OCI-LY1 (cell line): ENCODE measurements around the gene GCKR.

Experiments used
- H2AFZ ChIP-seq: fragments of 200-600 bp; sonication (generic), shearing (Covaris generic); 2 replicates; pipeline ENCODE4 v1.6.0; 2014; ENCODE audit warnings: antibody characterized with exemption, mild to moderate bottlenecking, low read length
- H3F3A ChIP-seq: fragments of 200-600 bp; sonication (generic), shearing (Covaris generic); 2 replicates; pipeline ENCODE4 v1.6.0; 2014; ENCODE audit warnings: mild to moderate bottlenecking, antibody characterized with exemption, low read length, moderate library complexity; ENCODE audit not compliant: insufficient read depth
- H3K27ac ChIP-seq: fragments of 200-600 bp; sonication (generic); 2 replicates; pipeline ENCODE4 v1.5.1; 2014; ENCODE audit warnings: low read length, mixed run types, mild to moderate bottlenecking, low read depth; ENCODE audit not compliant: poor library complexity, severe bottlenecking
- H3K27me3 ChIP-seq: fragments of 200-600 bp; sonication (generic); 2 replicates; pipeline ENCODE4 v1.6.0; 2014; ENCODE audit warnings: antibody characterized with exemption, mild to moderate bottlenecking, low read length, moderate library complexity; ENCODE audit not compliant: insufficient read depth
- H3K36me3 ChIP-seq: fragments of 200-600 bp; sonication (generic); 2 replicates; pipeline ENCODE4 v1.6.1; 2014; ENCODE audit warnings: mild to moderate bottlenecking, antibody characterized with exemption, low read length, moderate library complexity, mixed read lengths; ENCODE audit not compliant: insufficient read depth
- H3K4me1 ChIP-seq: fragments of 200-600 bp; sonication (generic); 2 replicates; pipeline ENCODE4 v1.5.1; 2014; ENCODE audit warnings: mild to moderate bottlenecking, low read length, moderate library complexity; ENCODE audit not compliant: insufficient read depth, severe bottlenecking
- H3K4me2 ChIP-seq: fragments of 200-600 bp; sonication (generic), shearing (Covaris generic); 2 replicates; pipeline ENCODE4 v1.6.1; 2014; ENCODE audit warnings: low read length
- H3K4me3 ChIP-seq: fragments of 200-600 bp; sonication (generic); 2 replicates; pipeline ENCODE4 v1.5.1; 2014; ENCODE audit warnings: low read length, low read depth, mild to moderate bottlenecking, mixed read lengths; ENCODE audit not compliant: poor library complexity, severe bottlenecking
- H3K79me2 ChIP-seq: fragments of 200-600 bp; shearing (Covaris generic); 2 replicates; pipeline ENCODE4 v1.6.1; 2016; ENCODE audit warnings: mixed run types, low read length, mixed read lengths; ENCODE audit not compliant: insufficient read depth
- H3K9ac ChIP-seq: fragments of 200-600 bp; sonication (generic), shearing (Covaris generic); 2 replicates; pipeline ENCODE4 v1.6.1; 2014; ENCODE audit warnings: mild to moderate bottlenecking, low read length, mixed read lengths
- H3K9me2 ChIP-seq: fragments of 200-600 bp; sonication (generic), shearing (Covaris generic); 2 replicates; pipeline ENCODE4 v1.6.1; 2014; ENCODE audit warnings: low read depth, mild to moderate bottlenecking, low read length, mixed read lengths
- H3K9me3 ChIP-seq: fragments of 200-600 bp; shearing (Covaris generic); 2 replicates; pipeline ENCODE4 v1.6.1; 2014; ENCODE audit warnings: low read length, mixed read lengths
- H4K20me1 ChIP-seq: fragments of 200-600 bp; sonication (generic), shearing (Covaris generic); 2 replicates; pipeline ENCODE4 v1.6.0; 2016; ENCODE audit warnings: mild to moderate bottlenecking, low read length; ENCODE audit not compliant: insufficient read depth
- EZH2 ChIP-seq: fragments of 200-600 bp; sonication (generic), shearing (Covaris generic); IDR thresholded peaks from 2 replicates; pipeline ENCODE4 v1.8.0; 2017; ENCODE audit warnings: borderline replicate concordance, mixed run types, mild to moderate bottlenecking, antibody characterized with exemption, low read length, moderate library complexity, mixed read lengths
- TF ChIP-seq, protein P1 (sequence below): fragments of 200-600 bp; sonication (generic), shearing (Covaris generic); IDR thresholded peaks from 2 replicates; pipeline ENCODE4 v1.5.1; 2017; ENCODE audit warnings: mild to moderate bottlenecking, antibody characterized with exemption, low read length, moderate library complexity, mixed read lengths

Gene GCKR, protein sequence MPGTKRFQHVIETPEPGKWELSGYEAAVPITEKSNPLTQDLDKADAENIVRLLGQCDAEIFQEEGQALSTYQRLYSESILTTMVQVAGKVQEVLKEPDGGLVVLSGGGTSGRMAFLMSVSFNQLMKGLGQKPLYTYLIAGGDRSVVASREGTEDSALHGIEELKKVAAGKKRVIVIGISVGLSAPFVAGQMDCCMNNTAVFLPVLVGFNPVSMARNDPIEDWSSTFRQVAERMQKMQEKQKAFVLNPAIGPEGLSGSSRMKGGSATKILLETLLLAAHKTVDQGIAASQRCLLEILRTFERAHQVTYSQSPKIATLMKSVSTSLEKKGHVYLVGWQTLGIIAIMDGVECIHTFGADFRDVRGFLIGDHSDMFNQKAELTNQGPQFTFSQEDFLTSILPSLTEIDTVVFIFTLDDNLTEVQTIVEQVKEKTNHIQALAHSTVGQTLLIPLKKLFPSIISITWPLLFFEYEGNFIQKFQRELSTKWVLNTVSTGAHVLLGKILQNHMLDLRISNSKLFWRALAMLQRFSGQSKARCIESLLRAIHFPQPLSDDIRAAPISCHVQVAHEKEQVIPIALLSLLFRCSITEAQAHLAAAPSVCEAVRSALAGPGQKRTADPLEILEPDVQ

DNA sequence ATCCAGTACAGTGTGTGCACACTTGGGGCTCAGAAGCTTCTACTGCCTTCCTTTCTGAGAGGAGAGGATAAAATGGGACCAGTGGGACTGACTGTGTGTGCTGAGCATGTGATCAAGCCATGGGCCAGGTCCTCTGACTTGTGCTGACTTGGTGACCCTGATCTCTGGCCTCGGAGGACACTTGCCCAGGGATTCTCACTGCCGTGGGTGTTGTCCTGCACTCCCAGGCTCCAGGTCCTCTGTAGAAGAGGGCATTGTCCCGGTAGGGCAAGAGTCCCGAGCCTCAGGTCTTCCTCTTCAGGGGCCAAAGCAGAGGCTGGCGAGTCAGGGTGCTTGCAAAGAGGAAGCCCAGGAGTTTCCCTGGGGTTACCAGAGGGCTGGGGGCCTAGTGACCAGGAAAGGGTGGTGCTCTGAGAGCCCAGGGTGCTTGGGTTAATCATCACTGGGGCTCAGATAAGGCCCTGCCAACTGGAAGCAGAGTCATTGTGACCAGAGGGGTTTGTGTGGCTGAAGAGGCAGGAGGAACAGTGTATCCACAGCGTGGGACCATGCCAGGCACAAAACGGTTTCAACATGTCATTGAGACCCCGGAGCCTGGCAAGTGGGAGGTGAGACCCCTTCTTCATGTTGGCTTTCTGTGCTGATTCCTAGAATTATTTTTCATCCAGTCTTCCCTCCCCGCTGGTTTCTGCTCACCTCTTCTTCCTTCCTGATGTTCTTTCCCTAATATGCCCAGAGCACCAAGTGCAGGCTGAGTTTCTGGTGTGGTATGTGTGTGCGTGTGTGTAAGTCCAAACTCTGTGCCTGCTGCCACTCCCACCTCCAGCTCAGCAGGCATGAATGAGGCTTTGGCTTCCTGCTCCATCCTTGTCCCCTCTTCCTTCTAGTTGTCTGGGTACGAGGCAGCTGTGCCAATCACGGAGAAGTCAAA is at the start of gene GCKR:
TSS of gene GCKR (plus strand) at position 483 of the 931 bp plus-strand sequence. CDS start at position 549, 66 bp downstream.
- H3K4me1 ChIP-seq, result no peaks in the 10 kb centered on the region
- no peaks in the 10 kb centered on the region for H3F3A ChIP-seq
- peaks cover 6% of the 10 kb centered on the region; the same call in 1 of the 2 replicates for H3K27me3 ChIP-seq
- no peak within 1 kb of the TSS for H3K27ac ChIP-seq
- no peak within 1 kb of the TSS for H3K4me2 ChIP-seq
- H3K9me2 ChIP-seq, result no peaks in the 10 kb centered on the region
- H4K20me1 ChIP-seq, result no peaks in the 10 kb centered on the region
- H3K9ac ChIP-seq, result no peak within 1 kb of the TSS
- TF ChIP-seq, protein P1, sequence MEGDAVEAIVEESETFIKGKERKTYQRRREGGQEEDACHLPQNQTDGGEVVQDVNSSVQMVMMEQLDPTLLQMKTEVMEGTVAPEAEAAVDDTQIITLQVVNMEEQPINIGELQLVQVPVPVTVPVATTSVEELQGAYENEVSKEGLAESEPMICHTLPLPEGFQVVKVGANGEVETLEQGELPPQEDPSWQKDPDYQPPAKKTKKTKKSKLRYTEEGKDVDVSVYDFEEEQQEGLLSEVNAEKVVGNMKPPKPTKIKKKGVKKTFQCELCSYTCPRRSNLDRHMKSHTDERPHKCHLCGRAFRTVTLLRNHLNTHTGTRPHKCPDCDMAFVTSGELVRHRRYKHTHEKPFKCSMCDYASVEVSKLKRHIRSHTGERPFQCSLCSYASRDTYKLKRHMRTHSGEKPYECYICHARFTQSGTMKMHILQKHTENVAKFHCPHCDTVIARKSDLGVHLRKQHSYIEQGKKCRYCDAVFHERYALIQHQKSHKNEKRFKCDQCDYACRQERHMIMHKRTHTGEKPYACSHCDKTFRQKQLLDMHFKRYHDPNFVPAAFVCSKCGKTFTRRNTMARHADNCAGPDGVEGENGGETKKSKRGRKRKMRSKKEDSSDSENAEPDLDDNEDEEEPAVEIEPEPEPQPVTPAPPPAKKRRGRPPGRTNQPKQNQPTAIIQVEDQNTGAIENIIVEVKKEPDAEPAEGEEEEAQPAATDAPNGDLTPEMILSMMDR, result no peak
- TF ChIP-seq EZH2, result no peak
- H3K79me2 ChIP-seq, result no peaks in the 10 kb centered on the region
- H3K9me3 ChIP-seq, result no peaks in the 10 kb centered on the region
- no peak within 1 kb of the TSS for H3K4me3 ChIP-seq
- no peak within 1 kb of the TSS for H2AFZ ChIP-seq
- no peaks in the 10 kb centered on the region for H3K36me3 ChIP-seq

DNA sequence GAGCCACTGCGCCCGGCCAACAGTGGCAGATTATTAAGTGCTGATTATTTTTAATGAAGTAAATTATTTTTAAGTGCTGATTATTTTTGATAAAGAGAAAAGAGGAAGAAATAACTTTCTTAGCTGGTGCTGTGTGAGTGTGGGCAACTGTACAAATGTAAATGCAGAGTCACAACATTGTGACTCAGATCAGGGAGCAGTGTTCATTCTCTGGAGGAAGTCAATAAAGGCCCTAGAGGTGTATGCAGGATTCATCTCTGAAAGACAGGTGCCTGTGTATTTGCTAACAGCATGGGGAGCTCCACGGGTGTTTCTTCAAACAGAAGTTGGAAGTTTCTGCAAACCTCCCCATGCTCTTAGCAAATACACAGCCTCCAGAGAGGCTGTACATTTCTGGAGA is 48.3 kb upstream of the GCKR start:
- TF ChIP-seq, protein P1, result no peak
- no peak for TF ChIP-seq EZH2
- peaks cover 37% of the 10 kb centered on the region; the same call in 1 of the 2 replicates for H3K36me3 ChIP-seq

DNA sequence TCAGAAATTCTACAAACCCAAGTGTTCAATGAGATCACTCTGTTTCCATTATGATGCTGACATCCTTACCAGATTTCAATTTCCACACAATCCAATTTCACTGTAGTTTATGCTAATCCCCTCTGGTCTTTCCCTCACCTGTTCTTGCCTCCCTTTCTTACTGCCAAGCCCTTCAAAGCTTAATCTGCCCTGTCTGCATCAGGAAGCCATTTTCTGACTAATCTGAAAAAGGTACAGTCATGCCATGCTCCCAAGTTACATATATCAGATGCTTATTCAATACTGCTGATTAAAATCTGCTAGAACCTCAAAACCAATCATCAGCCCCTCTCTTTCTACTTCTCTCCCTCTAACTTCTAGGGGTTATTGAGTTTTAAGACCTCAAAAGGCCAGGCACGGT is 45.5 kb upstream of the GCKR start:
- TF ChIP-seq, protein P1, result no peak
- TF ChIP-seq EZH2, result no peak
- H3K36me3 ChIP-seq, result peaks cover 24% of the 10 kb centered on the region; the same call in 1 of the 2 replicates
- H4K20me1 ChIP-seq, result no peaks in the 10 kb centered on the region
- H3K4me2 ChIP-seq, result no peak overlapping the region
- H3K9ac ChIP-seq, result no peak overlapping the region
- H3K9me2 ChIP-seq, result no peaks in the 10 kb centered on the region
- H3F3A ChIP-seq, result no peaks in the 10 kb centered on the region
- H2AFZ ChIP-seq, result no peak overlapping the region
- no peak overlapping the region for H3K4me3 ChIP-seq
- no peaks in the 10 kb centered on the region for H3K79me2 ChIP-seq
- no peaks in the 10 kb centered on the region for H3K9me3 ChIP-seq
- no peaks in the 10 kb centered on the region for H3K27me3 ChIP-seq
- H3K4me1 ChIP-seq, result no peaks in the 10 kb centered on the region
- no peak overlapping the region for H3K27ac ChIP-seq

More for the DNA sequence above, 48.3 kb upstream of the GCKR start:
- H3K79me2 ChIP-seq, result no peaks in the 10 kb centered on the region
- H3K9me2 ChIP-seq, result no peaks in the 10 kb centered on the region
- no peak overlapping the region for H3K27ac ChIP-seq
- peaks cover 1% of the 10 kb centered on the region for H3K4me1 ChIP-seq
- H3F3A ChIP-seq, result no peaks in the 10 kb centered on the region
- no peaks in the 10 kb centered on the region for H3K27me3 ChIP-seq
- no peak overlapping the region for H3K9ac ChIP-seq
- H4K20me1 ChIP-seq, result no peaks in the 10 kb centered on the region
- H3K4me3 ChIP-seq, result no peak overlapping the region
- no peaks in the 10 kb centered on the region for H3K9me3 ChIP-seq
- H3K4me2 ChIP-seq, result no peak overlapping the region
- no peak overlapping the region for H2AFZ ChIP-seq
